Neural progenitor cell (in vitro differentiated cells): ENCODE results near the gene CHCT1. TPM values are rescaled to one million over a fixed set of nuclear protein-coding genes. Genes with fewer than 3 reads are reported as not detected.

Source experiments
- DNase-seq: peaks from one replicate; pipeline ENCODE4 v3.0.0-alpha.2; 2016; ENCODE audit warnings: low spot score
- H2AFZ ChIP-seq: fragments of 200-600 bp; sonication (generic); replicated peaks from 2 replicates; pipeline ENCODE4 v1.6.1; 2016; ENCODE audit warnings: antibody characterized with exemption
- H3F3A ChIP-seq: fragments of 200-600 bp; sonication (generic); 2 replicates; pipeline ENCODE4 v1.6.1; 2016; ENCODE audit warnings: antibody characterized with exemption, low read depth
- H3K27ac ChIP-seq: fragments of 200-600 bp; sonication (generic); 2 replicates; pipeline ENCODE4 v1.5.1; 2016; ENCODE audit warnings: mild to moderate bottlenecking
- H3K27me3 ChIP-seq: fragments of 200-600 bp; sonication (generic); 2 replicates; pipeline ENCODE4 v1.6.1; 2016; ENCODE audit warnings: mild to moderate bottlenecking, moderate library complexity
- H3K36me3 ChIP-seq: fragments of 200-600 bp; sonication (generic); 2 replicates; pipeline ENCODE4 v1.5.1; 2016
- H3K4me1 ChIP-seq: fragments of 200-600 bp; sonication (generic); 2 replicates; pipeline ENCODE4 v1.6.1; 2016; ENCODE audit warnings: mixed run types
- H3K4me2 ChIP-seq: fragments of 200-600 bp; sonication (generic); 2 replicates; pipeline ENCODE4 v1.6.1; 2016
- H3K4me3 ChIP-seq: fragments of 200-600 bp; sonication (generic); 2 replicates; pipeline ENCODE4 v1.5.1; 2016
- H3K79me2 ChIP-seq: fragments of 200-600 bp; sonication (generic); 2 replicates; pipeline ENCODE4 v1.6.1; 2016; ENCODE audit warnings: low read depth
- H3K9ac ChIP-seq: fragments of 200-600 bp; sonication (generic); 2 replicates; pipeline ENCODE4 v1.6.1; 2016
- H3K9me3 ChIP-seq: fragments of 200-600 bp; sonication (generic); 2 replicates; pipeline ENCODE4 v1.5.1; 2016; ENCODE audit warnings: low read depth
- H4K20me1 ChIP-seq: fragments of 200-600 bp; sonication (generic); 2 replicates; pipeline ENCODE4 v1.6.1; 2016; ENCODE audit warnings: low read depth
- H3K27ac Mint-ChIP-seq: 3 replicates; pipeline ENCODE4 v1.8.0; 2021; ENCODE audit warnings: mixed read lengths
- H3K27me3 Mint-ChIP-seq: 2 replicates; pipeline ENCODE4 v1.8.0; 2022; ENCODE audit warnings: low read depth, mild to moderate bottlenecking, inconsistent platforms, moderate library complexity, mixed read lengths; ENCODE audit not compliant: insufficient read depth
- H3K36me3 Mint-ChIP-seq: 3 replicates; pipeline ENCODE4 v1.8.0; 2021; ENCODE audit warnings: mixed read lengths
- H3K4me1 Mint-ChIP-seq: 3 replicates; pipeline ENCODE4 v1.8.0; 2021; ENCODE audit warnings: mixed read lengths
- H3K4me3 Mint-ChIP-seq: 3 replicates; pipeline ENCODE4 v1.8.0; 2021; ENCODE audit warnings: mild to moderate bottlenecking, moderate library complexity, mixed read lengths
- H3K9me3 Mint-ChIP-seq: 3 replicates; pipeline ENCODE4 v1.8.0; 2020; ENCODE audit warnings: mixed read lengths
- EZH2 ChIP-seq: fragments of 200-600 bp; sonication (generic); IDR thresholded peaks from 2 replicates; pipeline ENCODE4 v1.6.1; 2017; ENCODE audit warnings: antibody characterized with exemption, mild to moderate bottlenecking, moderate library complexity
- EZH2phosphoT487 ChIP-seq: fragments of 200-600 bp; sonication (generic); IDR thresholded peaks from 2 replicates; pipeline ENCODE4 v1.6.1; 2017; ENCODE audit warnings: antibody characterized with exemption
- total RNA-seq: library from RNA; depleted of rRNA; stranded (reverse); fragments of >200 nt; gene quantifications from 2 replicates; pipeline ENCODE4 v1.2.3, GENCODE V29; 2015; ENCODE audit warnings: low replicate concordance
- TF ChIP-seq, protein P1 (sequence below): fragments of 200-600 bp; sonication (generic); IDR thresholded peaks from 2 replicates; pipeline ENCODE4 v1.5.1; 2017; ENCODE audit warnings: antibody characterized with exemption, mild to moderate bottlenecking

The CHCT1 gene
- total RNA-seq, 1 donor from 2014 or later = not detected

DNA sequence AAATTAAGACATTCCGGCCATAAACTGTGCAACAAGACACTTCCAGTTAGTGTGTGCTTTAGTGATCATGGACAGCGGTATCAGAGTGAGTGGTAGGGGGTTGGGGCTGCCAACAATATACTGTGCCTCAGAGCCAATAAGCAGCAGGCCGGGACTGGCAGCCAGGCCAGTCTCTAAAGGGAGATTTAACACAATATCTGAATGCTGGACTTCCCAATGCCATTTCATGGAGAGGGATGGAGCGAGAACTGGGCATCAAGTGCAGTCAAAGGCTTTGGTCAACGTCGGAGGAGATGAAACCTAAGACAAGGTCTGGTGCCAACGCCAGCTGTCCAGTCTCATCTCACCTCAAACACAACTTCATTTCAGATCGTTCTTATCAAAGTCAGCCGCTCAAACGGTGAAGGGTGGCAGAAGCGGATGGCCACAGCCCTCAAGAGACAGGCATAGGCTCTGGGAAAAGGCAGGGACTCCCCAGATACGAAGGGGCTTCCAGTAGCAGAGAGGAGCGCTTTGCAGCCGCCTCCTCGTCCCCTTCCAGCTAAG, 31.3 kb upstream of the CHCT1 start:
- Mint-ChIP-seq H3K27ac (peak overlapping the region; percentile 38), H3K27me3 (peaks cover 12% of the 10 kb centered on the region), H3K9me3 (no peaks in the 10 kb centered on the region), H3K4me3 (peak overlapping the region; percentile 94), H3K36me3 (no peaks in the 10 kb centered on the region), H3K4me1 (peaks cover 45% of the 10 kb centered on the region)
- H3F3A ChIP-seq = peaks cover 48% of the 10 kb centered on the region
- peak overlapping the region; percentile 87 for H3K4me3 ChIP-seq
- peaks cover 57% of the 10 kb centered on the region for H3K79me2 ChIP-seq
- H3K4me2 ChIP-seq = peak overlapping the region; percentile 94
- H4K20me1 ChIP-seq = peaks cover 46% of the 10 kb centered on the region
- H3K9me3 ChIP-seq = no peaks in the 10 kb centered on the region
- TF ChIP-seq EZH2phosphoT487 = no peak
- no peak for TF ChIP-seq EZH2
- TF ChIP-seq, protein P1, sequence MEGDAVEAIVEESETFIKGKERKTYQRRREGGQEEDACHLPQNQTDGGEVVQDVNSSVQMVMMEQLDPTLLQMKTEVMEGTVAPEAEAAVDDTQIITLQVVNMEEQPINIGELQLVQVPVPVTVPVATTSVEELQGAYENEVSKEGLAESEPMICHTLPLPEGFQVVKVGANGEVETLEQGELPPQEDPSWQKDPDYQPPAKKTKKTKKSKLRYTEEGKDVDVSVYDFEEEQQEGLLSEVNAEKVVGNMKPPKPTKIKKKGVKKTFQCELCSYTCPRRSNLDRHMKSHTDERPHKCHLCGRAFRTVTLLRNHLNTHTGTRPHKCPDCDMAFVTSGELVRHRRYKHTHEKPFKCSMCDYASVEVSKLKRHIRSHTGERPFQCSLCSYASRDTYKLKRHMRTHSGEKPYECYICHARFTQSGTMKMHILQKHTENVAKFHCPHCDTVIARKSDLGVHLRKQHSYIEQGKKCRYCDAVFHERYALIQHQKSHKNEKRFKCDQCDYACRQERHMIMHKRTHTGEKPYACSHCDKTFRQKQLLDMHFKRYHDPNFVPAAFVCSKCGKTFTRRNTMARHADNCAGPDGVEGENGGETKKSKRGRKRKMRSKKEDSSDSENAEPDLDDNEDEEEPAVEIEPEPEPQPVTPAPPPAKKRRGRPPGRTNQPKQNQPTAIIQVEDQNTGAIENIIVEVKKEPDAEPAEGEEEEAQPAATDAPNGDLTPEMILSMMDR = no peak
- peak; percentile 48 for DNase-seq
- H3K27ac ChIP-seq = peak overlapping the region; percentile 94
- no peaks in the 10 kb centered on the region for H3K36me3 ChIP-seq
- peak overlapping the region; percentile 55 for H2AFZ ChIP-seq
- no peaks in the 10 kb centered on the region for H3K27me3 ChIP-seq
- peaks cover 44% of the 10 kb centered on the region for H3K4me1 ChIP-seq
- H3K9ac ChIP-seq = peak overlapping the region; percentile 72

DNA sequence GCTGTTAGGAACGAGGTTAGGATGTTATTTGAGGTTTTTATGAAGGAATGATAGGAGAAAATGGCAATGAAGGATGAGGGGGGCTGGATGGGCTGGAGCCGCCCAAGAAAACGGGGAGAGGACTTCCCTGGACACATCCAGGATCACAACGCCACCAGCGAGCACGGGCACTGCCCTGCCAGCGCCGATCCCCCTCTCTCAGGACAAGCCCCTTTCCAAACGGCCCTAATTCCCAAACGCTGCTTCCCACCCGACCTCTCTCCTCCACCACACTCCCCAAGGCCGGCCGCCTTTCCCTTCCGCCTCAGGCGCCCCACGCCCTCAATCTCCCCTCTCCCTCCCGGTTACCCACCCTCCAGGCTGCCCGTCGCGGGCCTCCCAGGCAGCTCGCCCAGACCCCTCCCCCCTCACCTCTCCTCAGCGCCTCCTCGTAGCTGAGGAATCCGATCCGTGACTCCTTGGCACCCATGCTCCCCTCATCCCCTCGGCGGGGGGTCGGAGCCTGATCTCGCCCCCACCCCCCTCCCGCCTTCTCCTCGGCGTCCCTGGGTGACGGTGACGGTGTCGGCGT, 30.7 kb upstream of the CHCT1 start:
- Mint-ChIP-seq H3K9me3 (no peaks in the 10 kb centered on the region), H3K27me3 (peaks cover 12% of the 10 kb centered on the region), H3K4me3 (peak overlapping the region; percentile 94), H3K4me1 (peaks cover 43% of the 10 kb centered on the region), H3K27ac (peak overlapping the region; percentile 38), H3K36me3 (no peaks in the 10 kb centered on the region)
- Histone ChIP-seq H3K27ac (peak overlapping the region; percentile 94), H4K20me1 (peaks cover 40% of the 10 kb centered on the region), H3K9me3 (no peaks in the 10 kb centered on the region), H3K4me1 (peaks cover 38% of the 10 kb centered on the region), H3F3A (peaks cover 42% of the 10 kb centered on the region), H3K79me2 (peaks cover 51% of the 10 kb centered on the region), H3K4me3 (peak overlapping the region; percentile 87), H3K36me3 (no peaks in the 10 kb centered on the region), H3K27me3 (no peaks in the 10 kb centered on the region), H3K4me2 (peak overlapping the region; percentile 94), H2AFZ (peak overlapping the region; percentile 55), H3K9ac (peak overlapping the region; percentile 72)
- peak; percentile 86 for DNase-seq
- TF ChIP-seq EZH2phosphoT487 = no peak
- TF ChIP-seq, protein P1 = no peak
- TF ChIP-seq EZH2 = no peak

DNA sequence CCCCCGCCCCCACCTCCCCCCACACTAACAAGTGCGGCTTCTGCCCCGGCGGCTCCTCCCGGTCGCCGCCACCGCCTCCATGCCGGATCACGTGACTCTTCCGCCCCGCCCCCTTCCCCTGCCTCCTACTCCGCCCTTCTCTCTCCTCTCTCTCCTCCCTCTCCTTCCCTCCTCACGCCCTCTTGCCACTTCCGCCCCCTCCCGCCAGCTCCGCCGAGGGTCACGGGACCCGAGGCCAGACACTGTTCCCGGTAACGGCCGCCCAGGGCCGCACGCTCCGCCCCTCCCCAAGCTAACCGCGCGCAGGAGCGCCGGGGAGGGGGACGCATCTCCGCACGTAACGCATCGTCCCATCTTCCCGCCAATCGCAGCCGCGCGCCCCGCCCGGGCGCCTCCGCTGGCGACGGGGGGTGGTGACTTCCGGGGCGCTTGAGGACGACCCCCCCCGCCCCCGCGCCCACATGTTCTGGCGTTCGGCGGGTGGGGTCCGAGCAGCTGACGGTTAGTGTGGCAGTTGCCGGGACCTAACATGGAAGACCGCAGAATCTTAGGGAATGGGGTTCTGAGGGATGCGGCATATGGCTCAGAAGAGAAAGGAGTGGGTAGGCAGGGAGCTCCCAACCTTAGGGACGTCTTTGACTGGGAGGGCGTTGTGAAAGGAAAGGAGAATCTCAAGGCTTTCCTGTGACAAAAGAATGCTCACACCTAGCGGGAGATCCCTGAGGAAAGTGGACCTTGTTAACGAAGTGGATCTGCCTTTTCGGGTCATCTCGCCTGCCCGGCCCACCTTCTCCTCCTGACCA, 30.0 kb upstream of the CHCT1 start, which contains the start of gene USP32:
Gene USP32, minus strand, starts transcription at position 92 of the 803 bp plus-strand sequence. CDS start 194 bp downstream, outside the sequence.
- TF ChIP-seq EZH2phosphoT487 = no peak
- TF ChIP-seq, protein P1 = peak; percentile 1
- H3K4me3 ChIP-seq = peak within 1 kb of the TSS; percentile 87
- peaks cover 35% of the 10 kb centered on the region for H3F3A ChIP-seq
- peak within 1 kb of the TSS; percentile 76 for H2AFZ ChIP-seq
- DNase-seq = peak; percentile 99
- peak within 1 kb of the TSS; percentile 94 for H3K27ac ChIP-seq
- H4K20me1 ChIP-seq = peaks cover 35% of the 10 kb centered on the region
- Mint-ChIP-seq H3K4me1 (peaks cover 39% of the 10 kb centered on the region), H3K27ac (peak within 1 kb of the TSS; percentile 98), H3K4me3 (peak within 1 kb of the TSS; percentile 94), H3K27me3 (peaks cover 12% of the 10 kb centered on the region), H3K9me3 (no peaks in the 10 kb centered on the region), H3K36me3 (no peaks in the 10 kb centered on the region)
- H3K4me2 ChIP-seq = peak within 1 kb of the TSS; percentile 94
- peaks cover 44% of the 10 kb centered on the region for H3K79me2 ChIP-seq
- H3K27me3 ChIP-seq = no peaks in the 10 kb centered on the region
- no peaks in the 10 kb centered on the region for H3K36me3 ChIP-seq
- peaks cover 31% of the 10 kb centered on the region for H3K4me1 ChIP-seq
- H3K9me3 ChIP-seq = no peaks in the 10 kb centered on the region
- peak within 1 kb of the TSS; percentile 72 for H3K9ac ChIP-seq
